NCI-H82 treated with DMSO at 0.1 percent for 48 hours (cell line): ENCODE data around the gene ENTR1.
"Not testable (repeated sequence)": the region's sequence is repeated elsewhere in the genome, so short reads cannot be mapped to it uniquely, and the experiment has no call there.

Experiments used
- DNase-seq: peaks from one replicate; lab custom pipeline; 2025; ENCODE audit not compliant: unreplicated experiment; lab: John Stamatoyannopoulos, UW

The ENTR1 gene

GRCh38 chr9:136438548-136439480, 28.4 kb upstream of the ENTR1 start:
- no peak for DNase-seq

GRCh38 chr9:136437839-136438547, 27.6 kb upstream of the ENTR1 start:
- DNase-seq, result no peak

- no peak for DNase-seq
Measured at GRCh38 chr9:136437430-136437829, 27.0 kb upstream of the ENTR1 start.

- no peak for DNase-seq
Measured at GRCh38 chr9:136436055-136436634, 25.7 kb upstream of the ENTR1 start.

GRCh38 chr9:136434580-136435169, 24.3 kb upstream of the ENTR1 start:
- no peak for DNase-seq

- DNase-seq, result no peak
Measured at GRCh38 chr9:136433849-136434579, 23.6 kb upstream of the ENTR1 start.

- DNase-seq, result no peak
Measured at GRCh38 chr9:136433043-136433715, 22.8 kb upstream of the ENTR1 start.

- DNase-seq, result no peak
Measured at GRCh38 chr9:136432591-136432990, 22.2 kb upstream of the ENTR1 start.

GRCh38 chr9:136431782-136432350, 21.5 kb upstream of the ENTR1 start:
- DNase-seq, result no peak

GRCh38 chr9:136430588-136431234, 20.3 kb upstream of the ENTR1 start:
- no peak for DNase-seq

GRCh38 chr9:136429683-136430491, 19.5 kb upstream of the ENTR1 start:
- no peak for DNase-seq

GRCh38 chr9:136429075-136429628, 18.7 kb upstream of the ENTR1 start:
- no peak for DNase-seq

- DNase-seq, result no peak
Measured at GRCh38 chr9:136426787-136427186, 16.4 kb upstream of the ENTR1 start.

- not testable (repeated sequence) for DNase-seq
Measured at GRCh38 chr9:136425367-136425766, 15.0 kb upstream of the ENTR1 start.

GRCh38 chr9:136424750-136425362, 14.4 kb upstream of the ENTR1 start:
- DNase-seq, result no peak

- DNase-seq, result no peak
Measured at GRCh38 chr9:136423432-136424146, 13.2 kb upstream of the ENTR1 start.

GRCh38 chr9:136422876-136423275, 12.5 kb upstream of the ENTR1 start:
- no peak for DNase-seq
